Thyroid gland (tissue), 4 donors: ENCODE data around the gene RGS11.

Experiments
- CTCF ChIP-seq, 6 experiments: fragments of 200-600 bp in 3 of 6; fragments of 450-650 bp in 3 of 6; sonication (generic) in 3 of 6; IDR thresholded peaks; one replicate each; pipeline ENCODE4 v1.5.1; 2016 to 2019; ENCODE audit warnings: antibody characterized with exemption in 6 of 6, mild to moderate bottlenecking in 2 of 6, inconsistent platforms in 1 of 6, moderate library complexity in 1 of 6
- POLR2A ChIP-seq, 2 donors: fragments of 450-650 bp; IDR thresholded peaks; one replicate each; pipeline ENCODE4 v1.6.1; 2017; ENCODE audit warnings: antibody characterized with exemption in 2 of 2, mild to moderate bottlenecking in 2 of 2, moderate library complexity in 1 of 2

- TF ChIP-seq POLR2A (IDR thresholded peaks at IDR 0.05) (no peak), CTCF (IDR thresholded peaks at IDR 0.05) (no peak)
Measured at GRCh38 chr16:252366-253337, 23.1 kb downstream of the RGS11 start.
